C4-2B (cell line): ENCODE results near the gene R3HDML.

Experiments used
- CTCF ChIP-seq: fragments of 450-650 bp; conservative IDR thresholded peaks from 2 replicates; pipeline ENCODE4 v1.5.1; 2017; ENCODE audit warnings: mild to moderate bottlenecking
- ZFX ChIP-seq: fragments of 450-650 bp; IDR thresholded peaks from 2 replicates; pipeline ENCODE4 v1.6.1; 2017

- TF ChIP-seq CTCF (no peak), ZFX (no peak)
Measured at GRCh38 chr20:44291754-44292153, 45.1 kb upstream of the R3HDML start.
